SJCRH30 (cell line): ENCODE results near the gene GNS. TPM values are rescaled to one million over a fixed set of nuclear protein-coding genes. Genes with fewer than 3 reads are reported as not detected.

Experiments used
- DNase-seq, 2 experiments: peaks; one replicate each; pipeline ENCODE4 v3.0.0-alpha.2; 2015 to 2020
- H3K27ac ChIP-seq: fragments of 250-450 bp; sonication (Bioruptor Pico); 2 replicates; pipeline ENCODE4 v1.5.1; 2020; ENCODE audit warnings: mild to moderate bottlenecking, moderate library complexity
- H3K27me3 ChIP-seq: fragments of 250-450 bp; sonication (Bioruptor Pico); 2 replicates; pipeline ENCODE4 v1.5.1; 2020; ENCODE audit warnings: mild to moderate bottlenecking, moderate library complexity
- H3K36me3 ChIP-seq: fragments of 250-450 bp; sonication (Bioruptor Pico); 2 replicates; pipeline ENCODE4 v1.5.1; 2020; ENCODE audit warnings: mild to moderate bottlenecking, moderate library complexity
- H3K4me1 ChIP-seq: fragments of 250-450 bp; sonication (Bioruptor Pico); 2 replicates; pipeline ENCODE4 v1.5.1; 2020; ENCODE audit warnings: mild to moderate bottlenecking, moderate library complexity
- H3K4me3 ChIP-seq: fragments of 250-450 bp; sonication (Bioruptor Pico); 2 replicates; pipeline ENCODE4 v1.5.1; 2020; ENCODE audit warnings: mild to moderate bottlenecking, moderate library complexity
- H3K9me3 ChIP-seq: fragments of 250-450 bp; sonication (Bioruptor Pico); replicated peaks from 2 replicates; pipeline ENCODE4 v1.5.1; 2020; ENCODE audit warnings: mild to moderate bottlenecking, moderate library complexity
- total RNA-seq: library from RNA; depleted of rRNA; stranded (reverse); fragments of >200 nt; shearing (Covaris generic); gene quantifications from 2 replicates; pipeline ENCODE4 v1.2.3, GENCODE V29; 2014

GNS gene
- total RNA-seq, 1 experiment from 2014 or later, result 56.6 TPM

DNA sequence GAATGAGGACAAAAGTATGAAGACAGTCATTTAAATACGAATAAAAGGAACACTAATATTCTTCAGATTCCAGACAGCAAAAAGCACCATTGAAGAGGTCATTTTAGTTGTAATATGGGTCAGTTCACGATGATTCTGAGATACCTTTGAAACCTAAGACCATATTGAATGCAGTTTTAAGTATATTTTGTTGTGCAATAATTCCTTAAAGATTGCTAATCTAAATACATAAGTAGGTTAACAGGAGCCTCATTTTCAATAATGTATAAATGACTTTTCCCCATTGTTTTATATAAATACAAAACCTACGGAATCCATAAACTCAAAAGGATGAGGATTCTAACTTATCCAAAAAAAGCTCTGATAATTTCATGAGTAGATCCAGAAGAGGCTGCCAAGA lies 5.8 kb downstream of the GNS start:
- H3K27me3 ChIP-seq, result no peaks in the 10 kb centered on the region
- peaks cover 15% of the 10 kb centered on the region for H3K36me3 ChIP-seq
- no peak overlapping the region for H3K27ac ChIP-seq
- no peak overlapping the region for H3K4me3 ChIP-seq
- no peaks in the 10 kb centered on the region for H3K4me1 ChIP-seq
- H3K9me3 ChIP-seq, result no peaks in the 10 kb centered on the region
- DNase-seq, result no peak

DNA sequence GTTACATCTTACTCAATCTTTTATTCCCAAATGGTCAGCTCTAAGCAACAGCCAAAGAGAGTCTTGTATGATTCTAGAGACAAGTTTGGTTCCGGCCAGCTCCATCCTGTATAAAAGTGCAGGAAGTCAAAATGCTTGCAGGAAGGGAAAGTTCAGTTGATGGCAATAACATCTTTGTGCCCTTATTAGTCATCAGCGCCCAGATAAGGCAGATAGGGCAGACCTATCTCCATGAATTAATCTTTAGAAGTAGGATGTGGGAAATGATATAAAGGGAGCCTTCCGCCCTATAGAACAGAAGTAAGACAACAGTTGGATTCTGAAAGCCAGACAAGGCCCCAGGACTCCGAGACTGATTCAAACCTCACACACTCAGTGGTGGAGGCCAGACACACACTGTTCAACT lies 6.4 kb downstream of the GNS start:
- H3K27me3 ChIP-seq, result no peaks in the 10 kb centered on the region
- no peaks in the 10 kb centered on the region for H3K9me3 ChIP-seq
- H3K4me3 ChIP-seq, result no peak overlapping the region
- no peak for DNase-seq
- no peak overlapping the region for H3K27ac ChIP-seq
- H3K4me1 ChIP-seq, result no peaks in the 10 kb centered on the region
- H3K36me3 ChIP-seq, result peaks cover 15% of the 10 kb centered on the region

- H3K36me3 ChIP-seq, result peaks cover 15% of the 10 kb centered on the region
- no peaks in the 10 kb centered on the region for H3K27me3 ChIP-seq
- no peak overlapping the region for H3K27ac ChIP-seq
- no peak for DNase-seq
- no peaks in the 10 kb centered on the region for H3K9me3 ChIP-seq
- no peak overlapping the region for H3K4me3 ChIP-seq
- no peaks in the 10 kb centered on the region for H3K4me1 ChIP-seq
These were observed 7.2 kb downstream of the GNS start for GRCh38 chr12:64752032-64752431.

GRCh38 chr12:64749461-64750200 lies 9.6 kb downstream of the GNS start:
- Histone ChIP-seq H3K4me1 (no peaks in the 10 kb centered on the region), H3K9me3 (no peaks in the 10 kb centered on the region)
- no peak for DNase-seq

DNA sequence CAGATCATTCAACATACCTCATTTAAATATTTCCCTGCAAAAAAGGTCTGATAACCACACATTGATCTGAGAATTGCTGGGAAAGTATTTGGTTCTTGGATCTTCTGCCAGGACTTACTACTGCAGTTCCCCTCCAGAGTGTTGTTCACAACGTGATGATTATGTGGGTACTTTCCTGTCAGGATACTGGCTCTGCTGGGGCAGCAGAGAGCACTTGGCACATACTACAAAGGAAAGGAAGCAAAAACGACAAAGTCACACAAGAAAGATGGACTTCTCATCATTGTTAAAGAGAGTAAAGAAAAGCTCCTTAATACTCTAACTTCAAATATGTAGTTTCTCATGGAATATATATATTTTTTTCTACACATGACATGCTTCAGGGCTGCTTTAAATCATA lies 11.5 kb downstream of the GNS start:
- no peaks in the 10 kb centered on the region for H3K9me3 ChIP-seq
- H3K36me3 ChIP-seq, result peaks cover 24% of the 10 kb centered on the region
- no peaks in the 10 kb centered on the region for H3K4me1 ChIP-seq
- no peak overlapping the region for H3K27ac ChIP-seq
- H3K27me3 ChIP-seq, result no peaks in the 10 kb centered on the region
- H3K4me3 ChIP-seq, result no peak overlapping the region
- no peak for DNase-seq

More at GRCh38 chr12:64749461-64750200, 9.6 kb downstream of the GNS start:
- no peak overlapping the region for H3K27ac ChIP-seq
- H3K27me3 ChIP-seq, result no peaks in the 10 kb centered on the region
- peaks cover 18% of the 10 kb centered on the region for H3K36me3 ChIP-seq
- H3K4me3 ChIP-seq, result no peak overlapping the region

- H3K9me3 ChIP-seq, result no peaks in the 10 kb centered on the region
- no peak for DNase-seq
- H3K4me3 ChIP-seq, result no peak overlapping the region
- H3K27ac ChIP-seq, result no peak overlapping the region
- H3K36me3 ChIP-seq, result peaks cover 32% of the 10 kb centered on the region
- no peaks in the 10 kb centered on the region for H3K4me1 ChIP-seq
- H3K27me3 ChIP-seq, result no peaks in the 10 kb centered on the region
These were observed 12.5 kb downstream of the GNS start for GRCh38 chr12:64746663-64747062.

- peaks cover 32% of the 10 kb centered on the region for H3K36me3 ChIP-seq
- no peaks in the 10 kb centered on the region for H3K9me3 ChIP-seq
- no peak for DNase-seq
- no peak overlapping the region for H3K27ac ChIP-seq
- H3K27me3 ChIP-seq, result no peaks in the 10 kb centered on the region
- no peaks in the 10 kb centered on the region for H3K4me1 ChIP-seq
- no peak overlapping the region for H3K4me3 ChIP-seq
These were observed 13.2 kb downstream of the GNS start for GRCh38 chr12:64745980-64746379.

GRCh38 chr12:64745259-64745807 lies 13.9 kb downstream of the GNS start:
- H3K4me1 ChIP-seq, result no peaks in the 10 kb centered on the region
- no peak overlapping the region for H3K27ac ChIP-seq
- H3K36me3 ChIP-seq, result peaks cover 31% of the 10 kb centered on the region
- no peak overlapping the region for H3K4me3 ChIP-seq
- no peaks in the 10 kb centered on the region for H3K9me3 ChIP-seq
- no peak for DNase-seq
- H3K27me3 ChIP-seq, result no peaks in the 10 kb centered on the region

- Histone ChIP-seq H3K4me3 (no peak overlapping the region), H3K27me3 (no peaks in the 10 kb centered on the region), H3K36me3 (peaks cover 30% of the 10 kb centered on the region), H3K9me3 (no peaks in the 10 kb centered on the region), H3K27ac (no peak overlapping the region), H3K4me1 (no peaks in the 10 kb centered on the region)
- DNase-seq, result no peak
These were observed 14.6 kb downstream of the GNS start for GRCh38 chr12:64744422-64745258.

DNA sequence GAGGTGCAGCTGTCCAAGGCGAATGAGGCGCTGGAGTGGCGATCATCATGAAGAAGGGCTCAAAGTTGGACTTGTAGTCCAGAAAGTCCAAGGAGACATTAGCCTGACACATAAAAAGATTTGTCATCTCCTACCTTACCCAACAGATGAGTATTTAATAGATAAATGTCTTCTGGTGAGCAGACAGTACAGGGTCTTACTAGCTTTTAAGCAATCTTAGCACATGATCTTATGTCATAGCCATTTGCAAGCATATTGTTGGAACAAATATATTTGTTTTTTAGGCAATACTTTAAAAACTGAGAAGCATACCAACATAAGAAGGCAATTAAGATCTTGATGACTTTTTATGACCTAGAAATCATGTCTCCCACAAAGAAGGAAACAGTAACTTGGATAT lies 16.0 kb downstream of the GNS start:
- H3K27me3 ChIP-seq, result no peaks in the 10 kb centered on the region
- peaks cover 35% of the 10 kb centered on the region for H3K36me3 ChIP-seq

GRCh38 chr12:64742416-64742815 lies 16.8 kb downstream of the GNS start:
- H3K36me3 ChIP-seq, result peaks cover 37% of the 10 kb centered on the region
- DNase-seq, result no peak

More for the DNA sequence above, 16.0 kb downstream of the GNS start:
- no peak for DNase-seq
- H3K27ac ChIP-seq, result no peak overlapping the region
- H3K4me1 ChIP-seq, result no peaks in the 10 kb centered on the region
- no peaks in the 10 kb centered on the region for H3K9me3 ChIP-seq
- H3K4me3 ChIP-seq, result no peak overlapping the region

DNA sequence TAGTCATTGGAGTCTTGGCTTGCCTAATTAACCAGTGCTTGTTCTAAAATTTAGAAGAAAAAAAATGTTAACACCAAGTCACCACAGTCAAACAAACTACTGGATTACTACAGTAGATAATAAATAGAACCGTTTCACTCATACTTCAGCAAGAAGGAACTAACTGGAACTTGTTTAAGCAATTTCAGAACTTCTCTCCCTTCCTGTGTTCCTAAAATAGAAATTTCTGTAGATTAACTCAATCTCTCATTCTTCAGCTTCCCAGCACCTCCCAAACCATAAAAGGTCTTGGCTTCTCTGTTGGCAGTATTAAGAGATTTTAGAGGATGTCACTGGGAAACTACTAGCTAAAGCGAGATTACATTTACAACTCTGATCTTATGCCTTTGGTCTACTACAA lies 18.6 kb downstream of the GNS start:
- H3K36me3 ChIP-seq, result peaks cover 37% of the 10 kb centered on the region
- H3K4me3 ChIP-seq, result no peak overlapping the region
- H3K9me3 ChIP-seq, result no peaks in the 10 kb centered on the region
- H3K4me1 ChIP-seq, result no peaks in the 10 kb centered on the region
- DNase-seq, result no peak
- H3K27me3 ChIP-seq, result no peaks in the 10 kb centered on the region
- no peak overlapping the region for H3K27ac ChIP-seq

More at GRCh38 chr12:64742416-64742815, 16.8 kb downstream of the GNS start:
- Histone ChIP-seq H3K27me3 (no peaks in the 10 kb centered on the region), H3K4me3 (no peak overlapping the region), H3K27ac (no peak overlapping the region), H3K4me1 (no peaks in the 10 kb centered on the region), H3K9me3 (no peaks in the 10 kb centered on the region)

GRCh38 chr12:64739778-64740177 lies 19.4 kb downstream of the GNS start:
- no peak for DNase-seq
- H3K27ac ChIP-seq, result no peak overlapping the region
- no peak overlapping the region for H3K4me3 ChIP-seq
- H3K9me3 ChIP-seq, result no peaks in the 10 kb centered on the region
- no peaks in the 10 kb centered on the region; the same call in 1 of the 2 replicates for H3K4me1 ChIP-seq
- H3K36me3 ChIP-seq, result peaks cover 34% of the 10 kb centered on the region
- H3K27me3 ChIP-seq, result no peaks in the 10 kb centered on the region

DNA sequence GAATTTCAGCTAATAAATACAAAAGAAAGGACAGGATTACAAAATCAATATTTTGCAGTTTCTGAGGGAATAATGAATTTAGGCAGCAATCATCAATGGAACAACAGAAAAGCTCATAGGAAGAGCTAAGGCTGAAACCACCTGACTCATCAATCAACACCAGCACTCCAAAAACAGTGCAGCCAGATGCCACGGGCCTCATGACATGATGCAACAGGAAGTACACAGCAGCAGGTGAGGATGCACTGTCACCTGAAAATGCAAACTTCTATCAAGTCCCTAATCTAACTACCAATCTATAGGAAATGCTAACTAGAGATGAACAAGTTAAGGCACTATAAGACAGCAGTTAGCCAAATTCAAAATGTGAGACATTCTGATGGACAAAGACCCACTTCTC lies 21.7 kb downstream of the GNS start:
- Histone ChIP-seq H3K27me3 (no peaks in the 10 kb centered on the region), H3K27ac (no peak overlapping the region), H3K36me3 (peaks cover 24% of the 10 kb centered on the region), H3K4me3 (no peak overlapping the region), H3K9me3 (no peaks in the 10 kb centered on the region), H3K4me1 (peaks cover 10% of the 10 kb centered on the region)
- no peak for DNase-seq

DNA sequence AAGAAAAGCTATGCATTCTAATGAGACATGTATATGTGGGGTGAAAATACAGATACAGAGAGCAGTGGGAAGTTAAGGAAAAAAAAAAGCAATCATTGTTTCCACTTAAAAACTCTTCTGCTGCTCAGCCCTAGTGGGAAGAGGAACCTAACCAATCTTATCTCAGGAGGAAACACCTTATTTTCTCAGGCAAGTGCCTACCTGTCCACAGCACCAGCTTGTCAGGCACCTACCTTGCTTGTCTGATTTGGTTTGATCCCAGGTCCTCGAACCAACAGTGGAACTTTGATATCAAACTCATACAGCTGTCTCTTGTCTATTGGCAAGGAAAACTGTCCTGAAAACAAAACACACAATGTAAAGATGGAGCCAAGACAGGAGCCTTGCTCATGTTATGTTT lies 22.4 kb downstream of the GNS start:
- Histone ChIP-seq H3K4me1 (peaks cover 10% of the 10 kb centered on the region), H3K4me3 (no peak overlapping the region), H3K27ac (no peak overlapping the region), H3K27me3 (no peaks in the 10 kb centered on the region), H3K9me3 (no peaks in the 10 kb centered on the region), H3K36me3 (peaks cover 18% of the 10 kb centered on the region)
- DNase-seq, result no peak
